Suprapubic skin (tissue), 3 donors: ENCODE measurements around the gene MLH3.

Experiments
- POLR2A ChIP-seq, 2 donors: fragments of 450-650 bp; IDR thresholded peaks; one replicate each; pipeline ENCODE4 v1.6.1; 2017; ENCODE audit warnings: antibody characterized with exemption in 2 of 2, mild to moderate bottlenecking in 2 of 2, moderate library complexity in 2 of 2
- TF ChIP-seq, protein P1 (sequence below), 2 donors: fragments of 200-600 bp in 1 of 2; fragments of 450-650 bp in 1 of 2; sonication (generic) in 1 of 2; IDR thresholded peaks; one replicate each; pipeline ENCODE4 v1.5.1; 2016 to 2019; ENCODE audit warnings: antibody characterized with exemption in 2 of 2, mild to moderate bottlenecking in 1 of 2, moderate library complexity in 1 of 2

DNA sequence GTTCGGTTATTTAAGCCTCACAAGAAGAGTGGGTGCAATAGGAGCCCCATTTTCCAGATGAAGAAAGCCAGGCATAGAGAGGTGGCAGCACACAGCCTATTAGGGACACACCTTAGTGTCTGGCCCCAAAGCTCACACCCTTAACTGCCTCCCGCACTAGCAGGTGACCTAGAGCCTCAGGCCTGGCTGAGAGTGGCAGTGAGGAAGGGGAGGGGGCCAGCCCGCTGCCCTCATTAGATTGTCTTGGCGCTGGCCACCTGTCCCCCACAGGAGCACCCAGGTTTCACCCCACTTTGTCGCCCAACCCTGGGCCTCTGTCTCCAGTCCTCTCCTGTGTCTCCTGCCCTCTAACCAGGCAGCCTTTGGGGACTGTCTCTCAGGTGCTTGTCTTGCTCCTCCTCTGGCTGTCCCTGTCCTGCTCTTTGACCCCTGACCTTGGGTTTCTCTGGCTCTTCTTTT lies 77.3 kb downstream of the MLH3 start:
- TF ChIP-seq, protein P1, sequence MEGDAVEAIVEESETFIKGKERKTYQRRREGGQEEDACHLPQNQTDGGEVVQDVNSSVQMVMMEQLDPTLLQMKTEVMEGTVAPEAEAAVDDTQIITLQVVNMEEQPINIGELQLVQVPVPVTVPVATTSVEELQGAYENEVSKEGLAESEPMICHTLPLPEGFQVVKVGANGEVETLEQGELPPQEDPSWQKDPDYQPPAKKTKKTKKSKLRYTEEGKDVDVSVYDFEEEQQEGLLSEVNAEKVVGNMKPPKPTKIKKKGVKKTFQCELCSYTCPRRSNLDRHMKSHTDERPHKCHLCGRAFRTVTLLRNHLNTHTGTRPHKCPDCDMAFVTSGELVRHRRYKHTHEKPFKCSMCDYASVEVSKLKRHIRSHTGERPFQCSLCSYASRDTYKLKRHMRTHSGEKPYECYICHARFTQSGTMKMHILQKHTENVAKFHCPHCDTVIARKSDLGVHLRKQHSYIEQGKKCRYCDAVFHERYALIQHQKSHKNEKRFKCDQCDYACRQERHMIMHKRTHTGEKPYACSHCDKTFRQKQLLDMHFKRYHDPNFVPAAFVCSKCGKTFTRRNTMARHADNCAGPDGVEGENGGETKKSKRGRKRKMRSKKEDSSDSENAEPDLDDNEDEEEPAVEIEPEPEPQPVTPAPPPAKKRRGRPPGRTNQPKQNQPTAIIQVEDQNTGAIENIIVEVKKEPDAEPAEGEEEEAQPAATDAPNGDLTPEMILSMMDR (IDR thresholded peaks at IDR 0.05): no peak
- no peak for TF ChIP-seq POLR2A (IDR thresholded peaks at IDR 0.05)
